H1 (cell line): ENCODE results near the gene PDZRN4. TPM values are rescaled to one million over a fixed set of nuclear protein-coding genes. Genes with fewer than 3 reads are reported as not detected.

ENCODE experiments used
- GABPA ChIP-seq: IDR thresholded peaks from 2 replicates; pipeline ENCODE4 v1.6.1; 2011; ENCODE audit warnings: mild to moderate bottlenecking, low read length, moderate library complexity, borderline replicate concordance; ENCODE audit not compliant: insufficient read depth
- HDAC2 ChIP-seq, 2 experiments: fragments of 300-600 bp in 1 of 2; sonication (generic) in 1 of 2; IDR thresholded peaks; 2 replicates each; pipeline ENCODE4 v1.6.1; 2011 to 2012; ENCODE audit warnings: low read depth in 2 of 2, low read length in 2 of 2, mild to moderate bottlenecking in 2 of 2, moderate library complexity in 2 of 2, borderline replicate concordance in 1 of 2, inconsistent platforms in 1 of 2
- JUND ChIP-seq: IDR thresholded peaks from 2 replicates; pipeline ENCODE4 v1.6.1; 2011; ENCODE audit warnings: mild to moderate bottlenecking, improper control_type of control experiment, low read length
- RFX5 ChIP-seq: IDR thresholded peaks from 2 replicates; pipeline ENCODE4 v1.6.1; 2011; ENCODE audit warnings: low read depth, low read length, improper control_type of control experiment, borderline replicate concordance
- SIN3A ChIP-seq, 2 experiments: IDR thresholded peaks in 1 of 2; conservative IDR thresholded peaks in 1 of 2; 2 replicates each; pipeline ENCODE4 v1.6.1; 2011 to 2012; ENCODE audit warnings: low read length in 2 of 2, improper control_type of control experiment in 1 of 2, low read depth in 1 of 2, mild to moderate bottlenecking in 1 of 2
- SP1 ChIP-seq: IDR thresholded peaks from 2 replicates; pipeline ENCODE4 v1.6.1; 2011; ENCODE audit warnings: low read depth, low read length
- SP4 ChIP-seq: IDR thresholded peaks from 2 replicates; pipeline ENCODE4 v1.6.1; 2012; ENCODE audit warnings: low read length, inconsistent platforms
- TAF1 ChIP-seq: IDR thresholded peaks from 2 replicates; pipeline ENCODE4 v1.6.1; 2011; ENCODE audit warnings: mild to moderate bottlenecking, low read depth, low read length
- YY1 ChIP-seq: IDR thresholded peaks from 2 replicates; pipeline ENCODE4 v1.6.1; 2011; ENCODE audit warnings: low read depth, mild to moderate bottlenecking, low read length
- polyA plus RNA-seq, 7 experiments: library from polyadenylated mRNA; depleted of rRNA in 3 of 7; stranded (reverse) in 5 of 7; unstranded in 2 of 7; fragments of >200 nt in 5 of 7; fragments of 200-250 nt in 2 of 7; gene quantifications; 1 replicate in 5 of 7; 2 replicates in 1 of 7; 4 replicates in 1 of 7; pipeline versions ENCODE4 v1.2.1 to v1.2.3, GENCODE V29; 2011 to 2013; ENCODE audit warnings: missing spikeins in 2 of 7, mixed read lengths in 2 of 7
- total RNA-seq: library from RNA; stranded (reverse); fragmentation: NEBNext Ultra II Directional; extraction: Animal tissue kit (Norgen Biotek cat#: 25700); gene quantifications from 2 replicates; pipeline ENCODE4 v1.2.1, GENCODE V29; 2021
- TF ChIP-seq, protein P1 (sequence below): IDR thresholded peaks from 2 replicates; pipeline ENCODE4 v1.6.1; 2012; ENCODE audit warnings: inconsistent platforms
- TF ChIP-seq, protein P2 (sequence below): IDR thresholded peaks from 2 replicates; pipeline ENCODE4 v1.6.1; 2011; ENCODE audit warnings: low read depth, mild to moderate bottlenecking, low read length; ENCODE audit not compliant: insufficient read depth

PDZRN4 gene
- total and polyA plus RNA-seq, 2 of the 8 experiments (the other 6 are each of a cell fraction or from before 2014, with no cell fraction given): not detected

DNA sequence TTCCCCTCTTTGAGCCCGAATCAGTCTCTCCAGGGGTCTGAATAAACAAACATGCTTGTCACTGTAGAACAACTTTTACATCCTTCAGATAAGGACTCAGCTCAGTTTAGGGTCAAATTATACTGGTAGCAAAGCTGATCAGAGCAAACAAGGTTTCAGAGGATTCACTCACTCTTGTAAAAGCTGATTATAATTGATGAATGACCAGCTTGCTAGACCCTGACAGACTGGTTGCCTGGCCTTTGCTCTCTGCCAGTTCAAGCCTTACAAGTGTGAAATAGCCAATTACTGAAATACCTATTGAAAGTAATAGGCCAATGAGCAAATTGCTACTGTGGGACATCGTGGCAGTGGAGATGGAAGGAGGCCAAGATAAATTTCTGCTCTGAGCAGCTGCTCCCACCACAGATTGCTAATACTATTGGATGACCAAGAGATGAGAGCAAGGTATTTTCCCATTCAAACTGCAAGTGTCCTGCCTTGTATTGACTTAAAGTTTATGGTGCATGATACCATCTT is 177.6 kb downstream of the PDZRN4 start (continued):
- TF ChIP-seq YY1: no peak
- no peak for TF ChIP-seq GABPA
- no peak for TF ChIP-seq TAF1
- no peak for TF ChIP-seq SP1
- TF ChIP-seq JUND: no peak
- TF ChIP-seq SP4: no peak
- TF ChIP-seq, protein P1, sequence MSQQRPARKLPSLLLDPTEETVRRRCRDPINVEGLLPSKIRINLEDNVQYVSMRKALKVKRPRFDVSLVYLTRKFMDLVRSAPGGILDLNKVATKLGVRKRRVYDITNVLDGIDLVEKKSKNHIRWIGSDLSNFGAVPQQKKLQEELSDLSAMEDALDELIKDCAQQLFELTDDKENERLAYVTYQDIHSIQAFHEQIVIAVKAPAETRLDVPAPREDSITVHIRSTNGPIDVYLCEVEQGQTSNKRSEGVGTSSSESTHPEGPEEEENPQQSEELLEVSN: no peak
- TF ChIP-seq HDAC2 (IDR thresholded peaks at IDR 0.05; ENCODE audit: borderline replicate concordance in 1 of 2, low read depth in 2 of 2, low read length in 2 of 2): no peak
- no peak for TF ChIP-seq SIN3A (conservative IDR thresholded peaks at IDR 0.05 in 1 of 2, IDR thresholded peaks at IDR 0.05 in 1 of 2; ENCODE audit: low read depth in 1 of 2, low read length in 2 of 2)
- no peak for TF ChIP-seq RFX5
- TF ChIP-seq, protein P2, sequence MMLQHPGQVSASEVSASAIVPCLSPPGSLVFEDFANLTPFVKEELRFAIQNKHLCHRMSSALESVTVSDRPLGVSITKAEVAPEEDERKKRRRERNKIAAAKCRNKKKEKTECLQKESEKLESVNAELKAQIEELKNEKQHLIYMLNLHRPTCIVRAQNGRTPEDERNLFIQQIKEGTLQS: no peak
